CD14-positive monocyte (primary cell): ENCODE results near the gene RSPH1. TPM values are rescaled to one million over a fixed set of nuclear protein-coding genes. Genes with fewer than 3 reads are reported as not detected.

Source experiments
- DNase-seq, 3 donors: peaks; one replicate each; pipeline ENCODE4 v3.0.0-alpha.2; 2011 to 2022
- H2AFZ ChIP-seq: 2 replicates; pipeline ENCODE4 v1.6.0; 2012; ENCODE audit warnings: mild to moderate bottlenecking, low read depth, low read length, inconsistent platforms; ENCODE audit not compliant: insufficient read depth, poor library complexity, severe bottlenecking
- H3K27ac ChIP-seq, 2 donors: 1 replicate in 1 of 2; 2 replicates in 1 of 2; pipeline ENCODE4 v1.5.1; 2012 to 2013; ENCODE audit warnings: low read length in 2 of 2, control low read depth in 1 of 2, inconsistent platforms in 1 of 2, low read depth in 1 of 2, mild to moderate bottlenecking in 1 of 2
- H3K27me3 ChIP-seq, 2 donors: one replicate each; pipeline versions ENCODE4 v1.6.0 to v1.6.1; 2011 to 2013; ENCODE audit warnings: low read length in 2 of 2; ENCODE audit not compliant: control insufficient read depth in 2 of 2, insufficient read depth in 2 of 2
- H3K36me3 ChIP-seq, 2 donors: replicated peaks in 1 of 2; 1 replicate in 1 of 2; 2 replicates in 1 of 2; pipeline versions ENCODE4 v1.5.1 to v1.6.1; 2012 to 2013; ENCODE audit warnings: low read length in 2 of 2, control low read depth in 1 of 2, inconsistent platforms in 1 of 2, mild to moderate bottlenecking in 1 of 2; ENCODE audit not compliant: insufficient read depth in 2 of 2, control insufficient read depth in 1 of 2
- H3K4me1 ChIP-seq, 2 donors: 1 replicate in 1 of 2; 2 replicates in 1 of 2; pipeline versions ENCODE4 v1.5.1 to v1.6.1; 2012 to 2013; ENCODE audit warnings: low read length in 2 of 2, control low read depth in 1 of 2, inconsistent platforms in 1 of 2, mild to moderate bottlenecking in 1 of 2, moderate library complexity in 1 of 2; ENCODE audit not compliant: insufficient read depth in 2 of 2, control insufficient read depth in 1 of 2
- H3K4me2 ChIP-seq: replicated peaks from 2 replicates; pipeline ENCODE3; 2012; ENCODE audit warnings: low read length, moderate library complexity, mild to moderate bottlenecking; ENCODE audit not compliant: poor library complexity, severe bottlenecking; ENCODE audit errors: extremely low read depth
- H3K4me3 ChIP-seq, 3 experiments: fragments of 200-600 bp in 1 of 3; sonication (generic) in 1 of 3; replicated peaks in 1 of 3; 1 replicate in 2 of 3; 2 replicates in 1 of 3; pipeline ENCODE4 v1.5.1; 2011 to 2013; ENCODE audit warnings: low read length in 3 of 3, mild to moderate bottlenecking in 3 of 3, control low read depth in 2 of 3, low read depth in 2 of 3, inconsistent platforms in 1 of 3, moderate library complexity in 1 of 3
- H3K79me2 ChIP-seq: 2 replicates; pipeline ENCODE4 v1.6.0; 2012; ENCODE audit warnings: mild to moderate bottlenecking, control low read depth, inconsistent platforms, low read length, moderate library complexity; ENCODE audit not compliant: insufficient read depth
- H3K9ac ChIP-seq: 2 replicates; pipeline ENCODE4 v1.6.0; 2017; ENCODE audit warnings: low read length, mild to moderate bottlenecking; ENCODE audit not compliant: insufficient read depth, poor library complexity, severe bottlenecking
- H3K9me3 ChIP-seq, 2 donors: replicated peaks in 1 of 2; 1 replicate in 1 of 2; 2 replicates in 1 of 2; pipeline versions ENCODE4 v1.5.1 to v1.6.1; 2012 to 2013; ENCODE audit warnings: low read length in 2 of 2, control low read depth in 1 of 2; ENCODE audit not compliant: control insufficient read depth in 1 of 2, insufficient read depth in 1 of 2
- H4K20me1 ChIP-seq: 2 replicates; pipeline ENCODE4 v1.6.0; 2012; ENCODE audit warnings: mild to moderate bottlenecking, low read length, control low read depth, moderate library complexity; ENCODE audit not compliant: insufficient read depth
- H3K27ac Mint-ChIP-seq, 7 donors: one replicate each; pipeline ENCODE4 v1.8.0; 2020; ENCODE audit warnings: mild to moderate bottlenecking in 7 of 7, mixed read lengths in 7 of 7, moderate library complexity in 6 of 7, inconsistent platforms in 2 of 7
- H3K27me3 Mint-ChIP-seq, 3 donors: one replicate each; pipeline ENCODE4 v1.8.0; 2021 to 2022; ENCODE audit warnings: low read depth in 3 of 3, mild to moderate bottlenecking in 3 of 3, mixed read lengths in 3 of 3, moderate library complexity in 3 of 3, inconsistent platforms in 1 of 3
- H3K36me3 Mint-ChIP-seq, 2 donors: one replicate each; pipeline ENCODE4 v1.8.0; 2020; ENCODE audit warnings: mixed read lengths in 2 of 2, inconsistent platforms in 1 of 2, mild to moderate bottlenecking in 1 of 2
- H3K4me1 Mint-ChIP-seq: one replicate; pipeline ENCODE4 v1.8.0; 2020; ENCODE audit warnings: mild to moderate bottlenecking, mixed read lengths
- H3K4me3 Mint-ChIP-seq, 2 donors: one replicate each; pipeline ENCODE4 v1.8.0; 2020; ENCODE audit warnings: mild to moderate bottlenecking in 2 of 2, mixed read lengths in 2 of 2, moderate library complexity in 1 of 2
- H3K9me3 Mint-ChIP-seq, 7 donors: one replicate each; pipeline ENCODE4 v1.8.0; 2020 to 2022; ENCODE audit warnings: mixed read lengths in 7 of 7, mild to moderate bottlenecking in 6 of 7, moderate library complexity in 6 of 7, inconsistent platforms in 2 of 7
- CTCF ChIP-seq: fragments of 200-600 bp; IDR thresholded peaks from one replicate; pipeline ENCODE4 v1.8.0; 2022; ENCODE audit warnings: antibody characterized with exemption, mild to moderate bottlenecking
- WGBS: methylation state at CpG from one replicate; pipeline ENCODE4 v1.1.5; 2013; ENCODE audit warnings: missing lambda C conversion rate; ENCODE audit not compliant: insufficient coverage; 5-methylcytosine and 5-hydroxymethylcytosine counted together
- intact Hi-C, 2 donors: fragments of 100-400 bp; cut with micrococcal nuclease; formaldehyde crosslinking; loops; one replicate each; pipeline versions ENCODE4 v1.15.0 to v1.15.1; 2023
- polyA plus RNA-seq, 3 donors: library from polyadenylated mRNA; depleted of rRNA in 1 of 3; unstranded in 2 of 3; stranded (reverse) in 1 of 3; fragments of 300-500 nt in 2 of 3; fragments of >200 nt in 1 of 3; fragmentation: Illumina TruSeq in 2 of 3; gene quantifications; 1 replicate in 2 of 3; 2 replicates in 1 of 3; pipeline ENCODE4 v1.2.3, GENCODE V29; 2012 to 2021

RSPH1 gene
- polyA plus RNA-seq, 3 donors, result 0.03 TPM; not detected in 2

- Mint-ChIP-seq H3K36me3 (no peaks in the 10 kb centered on the region), H3K4me1 (peaks cover 18% of the 10 kb centered on the region), H3K9me3 (peaks cover 0 to 6% (median 4%) of the 10 kb centered on the region in 7 donors), H3K4me3 (no peak overlapping the region), H3K27ac (no peak overlapping the region), H3K27me3 (peaks cover 2 to 5% (median 2%) of the 10 kb centered on the region in 3 donors)
- H3K27ac ChIP-seq, result no peak overlapping the region
- 100% methylated on average over 2 of the region's 13 CpGs for WGBS
- no peaks in the 10 kb centered on the region for H3K9me3 ChIP-seq
- DNase-seq, result no peak
- no peak overlapping the region for H3K4me2 ChIP-seq
- intact Hi-C loops, result no loop called here
- no peak overlapping the region for H2AFZ ChIP-seq
- TF ChIP-seq CTCF, result no peak
- peaks cover 0 to 3% of the 10 kb centered on the region in 2 donors for H3K27me3 ChIP-seq
- no peaks in the 10 kb centered on the region for H3K79me2 ChIP-seq
- H3K36me3 ChIP-seq, result no peaks in the 10 kb centered on the region
- no peaks in the 10 kb centered on the region for H4K20me1 ChIP-seq
- H3K4me1 ChIP-seq, result peaks cover 13 to 17% of the 10 kb centered on the region in 2 donors
- H3K4me3 ChIP-seq, result no peak overlapping the region
- H3K9ac ChIP-seq, result no peak overlapping the region
These were observed 2.6 kb downstream of the RSPH1 start for GRCh38 chr21:42493109-42494060.

- Histone ChIP-seq H3K27ac (no peak overlapping the region), H3K4me1 (peaks cover 13 to 17% of the 10 kb centered on the region in 2 donors), H4K20me1 (no peaks in the 10 kb centered on the region), H3K36me3 (no peaks in the 10 kb centered on the region), H3K27me3 (peaks cover 0 to 3% of the 10 kb centered on the region in 2 donors), H3K4me2 (no peak overlapping the region), H3K9ac (no peak overlapping the region), H3K79me2 (no peaks in the 10 kb centered on the region), H3K4me3 (no peak overlapping the region), H3K9me3 (no peaks in the 10 kb centered on the region), H2AFZ (no peak overlapping the region)
- TF ChIP-seq CTCF, result no peak
- Mint-ChIP-seq H3K9me3 (peaks cover 0 to 6% (median 4%) of the 10 kb centered on the region in 7 donors), H3K27ac (peak overlapping the region in 1 of 7 donors; percentile 62), H3K4me1 (peaks cover 18% of the 10 kb centered on the region), H3K27me3 (peaks cover 2 to 4% (median 2%) of the 10 kb centered on the region in 3 donors), H3K4me3 (no peak overlapping the region), H3K36me3 (no peaks in the 10 kb centered on the region)
- no peak for DNase-seq
- WGBS, result 0% methylated on average over 7 of the region's 8 CpGs
- intact Hi-C loops, result no loop called here
These were observed 3.8 kb downstream of the RSPH1 start for GRCh38 chr21:42492201-42492600.
